Upper lobe of left lung (tissue), 6 donors: ENCODE results near the gene RNU6-9. TPM values are rescaled to one million over a fixed set of nuclear protein-coding genes. Genes with fewer than 3 reads are reported as not detected.
A peak's percentile ranks its signal among the peaks of the same experiment; 100 is the strongest.

Experiments used
- ATAC-seq, 2 donors: fragments of 200-7000 bp; cut with Tn5 transposase; one replicate each; pipeline ENCODE4 v1.9.1; 2022; ENCODE audit warnings: mild to moderate bottlenecking in 2 of 2, moderate library complexity in 2 of 2; ENCODE audit not compliant: low FRiP score in 2 of 2
- DNase-seq, 2 donors: peaks; one replicate each; pipeline ENCODE4 v3.0.0-alpha.2; 2019 to 2020
- H3K27ac ChIP-seq, 4 donors: fragments of 200-600 bp; sonication (generic); one replicate each; pipeline ENCODE4 v1.5.1; 2016 to 2019
- H3K27me3 ChIP-seq, 4 donors: fragments of 200-600 bp; sonication (generic); one replicate each; pipeline ENCODE4 v1.5.1; 2017 to 2019
- H3K36me3 ChIP-seq, 4 donors: fragments of 200-600 bp; sonication (generic); one replicate each; pipeline ENCODE4 v1.5.1; 2016 to 2019
- H3K4me1 ChIP-seq, 4 donors: fragments of 200-600 bp; sonication (generic); one replicate each; pipeline ENCODE4 v1.5.1; 2018 to 2019
- H3K4me3 ChIP-seq, 4 donors: fragments of 200-600 bp; sonication (generic); one replicate each; pipeline ENCODE4 v1.5.1; 2017 to 2019; ENCODE audit warnings: mild to moderate bottlenecking in 2 of 4, moderate library complexity in 1 of 4
- H3K9me3 ChIP-seq, 4 donors: fragments of 200-600 bp; sonication (generic); one replicate each; pipeline ENCODE4 v1.5.1; 2018 to 2019
- CTCF ChIP-seq, 6 experiments: fragments of 450-650 bp in 4 of 6; fragments of 200-600 bp in 2 of 6; sonication (generic) in 2 of 6; IDR thresholded peaks; one replicate each; pipeline ENCODE4 v1.5.1; 2016 to 2019; ENCODE audit warnings: antibody characterized with exemption in 6 of 6
- EP300 ChIP-seq, 4 donors: sonication (generic); formaldehyde crosslinking; IDR thresholded peaks; one replicate each; pipeline ENCODE4 v1.5.1; 2017; ENCODE audit warnings: antibody characterized with exemption in 4 of 4, control low read depth in 2 of 4
- POLR2A ChIP-seq, 4 donors: fragments of 450-650 bp; IDR thresholded peaks; one replicate each; pipeline ENCODE4 v1.5.1; 2016 to 2017; ENCODE audit warnings: antibody characterized with exemption in 4 of 4, mild to moderate bottlenecking in 2 of 4
- POLR2AphosphoS5 ChIP-seq, 2 donors: sonication (generic); formaldehyde crosslinking; IDR thresholded peaks; one replicate each; pipeline ENCODE4 v1.5.1; 2017; ENCODE audit warnings: antibody characterized with exemption in 2 of 2
- WGBS, 2 donors: methylation state at CpG; one replicate each; pipeline ENCODE4 v1.1.5; 2017 to 2018; 5-methylcytosine and 5-hydroxymethylcytosine counted together
- total RNA-seq, 6 donors: library from RNA; depleted of rRNA in 4 of 6; stranded (reverse); fragments of >200 nt in 4 of 6; gene quantifications; one replicate each; pipeline versions ENCODE4 v1.1.0 to v1.2.1, GENCODE V29; 2016 to 2021
- donor health status: DM: no; HTN: no; CAD: no; lungs with moderate emphysema.
- donor health status: DM: no; HTN: yes; CAD: no; lungs with severe emphysema.

Gene RNU6-9
- total RNA-seq, 6 donors from 2014 or later, result not detected

GRCh38 chr19:879711-880438, 13.4 kb upstream of the RNU6-9 start:
- no peaks in the 10 kb centered on the region for H3K4me1 ChIP-seq
- no peaks in the 10 kb centered on the region for H3K27me3 ChIP-seq
- ATAC-seq (no peak), DNase-seq (peak in 1 of 2 donors; percentile 78)
- H3K27ac ChIP-seq, result no peak overlapping the region
- WGBS, 2 donors, result 91% methylated on average over 23 to 28 of the region's 37 CpGs
- H3K9me3 ChIP-seq, result no peaks in the 10 kb centered on the region
- peaks cover 12 to 91% (median 69%) of the 10 kb centered on the region in 4 donors for H3K36me3 ChIP-seq
- H3K4me3 ChIP-seq, result no peak overlapping the region
- TF ChIP-seq EP300 (IDR thresholded peaks at IDR 0.05), result no peak
- TF ChIP-seq CTCF (IDR thresholded peaks at IDR 0.05), result no peak
- TF ChIP-seq POLR2AphosphoS5 (IDR thresholded peaks at IDR 0.05), result no peak

GRCh38 chr19:881385-882071, 11.8 kb upstream of the RNU6-9 start:
- Histone ChIP-seq H3K36me3 (peaks cover 20 to 93% (median 70%) of the 10 kb centered on the region in 4 donors), H3K27me3 (no peaks in the 10 kb centered on the region), H3K27ac (no peak overlapping the region), H3K9me3 (no peaks in the 10 kb centered on the region), H3K4me1 (no peaks in the 10 kb centered on the region), H3K4me3 (no peak overlapping the region)
- TF ChIP-seq POLR2AphosphoS5 (IDR thresholded peaks at IDR 0.05) (no peak), EP300 (IDR thresholded peaks at IDR 0.05) (no peak), CTCF (IDR thresholded peaks at IDR 0.05) (no peak), POLR2A (IDR thresholded peaks at IDR 0.05) (no peak)
- WGBS, 2 donors, result 95% methylated on average over 18 to 23 of the region's 34 CpGs
- no peak for ATAC-seq
- DNase-seq, result peak in 1 of 2 donors; percentile 73

- Histone ChIP-seq H3K36me3 (peaks cover 15 to 96% (median 73%) of the 10 kb centered on the region in 4 donors), H3K4me1 (no peaks in the 10 kb centered on the region), H3K27me3 (no peaks in the 10 kb centered on the region), H3K9me3 (no peaks in the 10 kb centered on the region), H3K4me3 (no peak overlapping the region), H3K27ac (peak overlapping the region in 1 of 4 donors; percentile 50)
- TF ChIP-seq EP300 (IDR thresholded peaks at IDR 0.05) (no peak), POLR2A (IDR thresholded peaks at IDR 0.05) (no peak)
- ATAC-seq, result no peak
- DNase-seq, result peak in 1 of 2 donors; percentile 53
- 84 to 95% methylated on average over 21 to 28 of the region's 30 CpGs for WGBS, 2 donors
These were observed 10.3 kb upstream of the RNU6-9 start for GRCh38 chr19:882871-883497.

GRCh38 chr19:883661-884211, 9.5 kb upstream of the RNU6-9 start:
- H3K27ac ChIP-seq, result peak overlapping the region in 1 of 4 donors; percentile 50
- no peaks in the 10 kb centered on the region for H3K4me1 ChIP-seq
- H3K36me3 ChIP-seq, result peaks cover 15 to 98% (median 76%) of the 10 kb centered on the region in 4 donors
- DNase-seq (peak; percentile 71 to 83), ATAC-seq (peak; percentile 24 to 90)
- no peaks in the 10 kb centered on the region for H3K27me3 ChIP-seq
- WGBS, 2 donors, result 88 to 89% methylated on average over 18 to 22 of the region's 22 CpGs
- TF ChIP-seq CTCF (IDR thresholded peaks at IDR 0.05) (peak in 3 of 6 experiments; percentile 35 to 48 (median 45)), POLR2A (IDR thresholded peaks at IDR 0.05) (no peak), POLR2AphosphoS5 (IDR thresholded peaks at IDR 0.05) (peak in 1 of 2 donors; percentile 10), EP300 (IDR thresholded peaks at IDR 0.05) (no peak)
- no peaks in the 10 kb centered on the region for H3K9me3 ChIP-seq
- H3K4me3 ChIP-seq, result no peak overlapping the region
